DMS153 treated with DMSO at 0.1 percent for 48 hours (cell line): ENCODE measurements around the gene CD37.
"Not testable (repeated sequence)": the region's sequence is repeated elsewhere in the genome, so short reads cannot be mapped to it uniquely, and the experiment has no call there.

ENCODE experiments used
- DNase-seq: peaks from one replicate; lab custom pipeline; 2025; ENCODE audit not compliant: unreplicated experiment; lab: John Stamatoyannopoulos, UW

Gene CD37

GRCh38 chr19:49373174-49373573 is 38.0 kb downstream of the CD37 start:
- not testable (repeated sequence) for DNase-seq

GRCh38 chr19:49374665-49375434 is 39.6 kb downstream of the CD37 start:
- DNase-seq = no peak

- DNase-seq = no peak
Observed at GRCh38 chr19:49378512-49378911, 43.3 kb downstream of the CD37 start.

GRCh38 chr19:49380391-49380790 is 45.2 kb downstream of the CD37 start:
- DNase-seq = no peak

GRCh38 chr19:49382639-49383038 is 47.4 kb downstream of the CD37 start:
- no peak for DNase-seq

GRCh38 chr19:49383599-49383998 is 48.4 kb downstream of the CD37 start:
- DNase-seq = no peak

- no peak for DNase-seq
Observed at GRCh38 chr19:49387936-49388372, 52.7 kb downstream of the CD37 start, which contains the start of gene KASH5. Gene KASH5, plus strand, starts transcription at chr19:49388249. Its CDS starts 2,635 bp downstream, at chr19:49390884.

- no peak for DNase-seq
Observed at GRCh38 chr19:49389406-49389805, 54.2 kb downstream of the CD37 start.
